GM12878 (cell line): ENCODE results near the gene SIGLEC14. TPM values are rescaled to one million over a fixed set of nuclear protein-coding genes. Genes with fewer than 3 reads are reported as not detected.
A peak's percentile ranks its signal among the peaks of the same experiment; 100 is the strongest.

Experiments
- BCL3 ChIP-seq: IDR thresholded peaks from 2 replicates; pipeline ENCODE4 v1.6.1; 2011; ENCODE audit warnings: borderline replicate concordance, low read depth, mild to moderate bottlenecking, moderate library complexity, low read length; ENCODE audit not compliant: insufficient read depth, poor library complexity, severe bottlenecking
- CHD2 ChIP-seq: IDR thresholded peaks from 2 replicates; pipeline ENCODE4 v1.6.1; 2011; ENCODE audit warnings: low read depth, low read length, improper control_type of control experiment, borderline replicate concordance
- HDGF ChIP-seq: fragments of 450-650 bp; IDR thresholded peaks from 2 replicates; pipeline ENCODE4 v1.6.1; 2016; ENCODE audit warnings: antibody characterized with exemption
- IKZF1 ChIP-seq: fragments of 450-650 bp; conservative IDR thresholded peaks from 2 replicates; pipeline ENCODE4 v1.6.1; 2017; ENCODE audit warnings: antibody characterized with exemption, mild to moderate bottlenecking
- IRF5 ChIP-seq: fragments of 450-650 bp; IDR thresholded peaks from 2 replicates; pipeline ENCODE4 v1.6.1; 2017; ENCODE audit warnings: borderline replicate concordance
- KAT2A ChIP-seq: conservative IDR thresholded peaks from 2 replicates; pipeline ENCODE4 v1.6.1; 2011; ENCODE audit warnings: low read depth, low read length; ENCODE audit not compliant: control insufficient read depth
- MLLT1 ChIP-seq: fragments of 450-650 bp; IDR thresholded peaks from 2 replicates; pipeline ENCODE4 v1.6.1; 2016; ENCODE audit warnings: mild to moderate bottlenecking
- MYB ChIP-seq: fragments of 150-350 bp; IDR thresholded peaks from 2 replicates; pipeline ENCODE4 v1.6.1; 2014; ENCODE audit warnings: mild to moderate bottlenecking, low read depth, low read length, borderline replicate concordance
- NFXL1 ChIP-seq: fragments of 450-650 bp; IDR thresholded peaks from 2 replicates; pipeline ENCODE4 v1.6.1; 2017; ENCODE audit warnings: antibody characterized with exemption, mild to moderate bottlenecking, borderline replicate concordance
- NFYA ChIP-seq: IDR thresholded peaks from 2 replicates; pipeline ENCODE4 v1.6.1; 2011; ENCODE audit warnings: low read depth, mild to moderate bottlenecking, low read length, improper control_type of control experiment, borderline replicate concordance
- RB1 ChIP-seq: fragments of 450-650 bp; formaldehyde crosslinking; IDR thresholded peaks from 2 replicates; pipeline ENCODE4 v1.6.1; 2017; ENCODE audit warnings: mild to moderate bottlenecking, borderline replicate concordance
- RBBP5 ChIP-seq: fragments of 200-600 bp; sonication (generic); conservative IDR thresholded peaks from 2 replicates; pipeline ENCODE4 v1.6.1; 2016
- SKIL ChIP-seq: fragments of 450-650 bp; IDR thresholded peaks from 2 replicates; pipeline ENCODE4 v1.6.1; 2017; ENCODE audit warnings: mild to moderate bottlenecking, low read depth, inconsistent platforms; ENCODE audit not compliant: poor library complexity, severe bottlenecking
- SMAD1 ChIP-seq: fragments of 450-650 bp; IDR thresholded peaks from 2 replicates; pipeline ENCODE4 v1.6.1; 2018; ENCODE audit warnings: mild to moderate bottlenecking, low read depth; ENCODE audit not compliant: partially characterized antibody
- SMARCA5 ChIP-seq: fragments of 450-650 bp; IDR thresholded peaks from 2 replicates; pipeline ENCODE4 v1.6.1; 2017; ENCODE audit warnings: mild to moderate bottlenecking
- SP1 ChIP-seq: IDR thresholded peaks from one replicate; pipeline ENCODE4 v1.6.1; 2011; ENCODE audit warnings: low read depth, low read length
- TARDBP ChIP-seq: IDR thresholded peaks from 2 replicates; pipeline ENCODE4 v1.6.1; 2016; ENCODE audit warnings: borderline replicate concordance
- ZNF207 ChIP-seq: fragments of 450-650 bp; IDR thresholded peaks from 2 replicates; pipeline ENCODE4 v1.6.1; 2014; ENCODE audit warnings: antibody characterized with exemption, mild to moderate bottlenecking, borderline replicate concordance
- ZNF24 ChIP-seq: fragments of 450-650 bp; IDR thresholded peaks from 2 replicates; pipeline ENCODE4 v1.6.1; 2017; ENCODE audit warnings: antibody characterized with exemption, mild to moderate bottlenecking
- ZSCAN29 ChIP-seq: fragments of 450-650 bp; IDR thresholded peaks from 2 replicates; pipeline ENCODE4 v1.6.1; 2017; ENCODE audit warnings: mild to moderate bottlenecking, moderate library complexity
- polyA plus RNA-seq, 11 experiments: library from polyadenylated mRNA; depleted of rRNA in 4 of 11; unstranded in 6 of 11; stranded (reverse) in 5 of 11; fragments of >200 nt; fragmentation: Nextera tagmentation in 4 of 11; fragmentation: Illumina TruSeq in 1 of 11; extraction: Ambion mirVana in 4 of 11; extraction: Trizol in 1 of 11; gene quantifications; 1 replicate in 1 of 11; 2 replicates in 10 of 11; pipeline versions ENCODE4 v1.2.1 to v1.2.3, GENCODE V29; 2011 to 2016; ENCODE audit warnings: inconsistent platforms in 2 of 11, missing spikeins in 2 of 11, low read depth in 1 of 11
- total RNA-seq, 4 experiments: library from RNA; depleted of rRNA in 3 of 4; stranded (reverse); fragments of >200 nt in 3 of 4; fragmentation: Illumina TruSeq in 1 of 4; extraction: Trizol in 1 of 4; gene quantifications; 2 replicates each; pipeline versions ENCODE4 v1.2.1 to v1.2.3, GENCODE V29; 2013 to 2021
- TF ChIP-seq, protein P1 (sequence below): fragments of 450-650 bp; IDR thresholded peaks from 2 replicates; pipeline ENCODE4 v1.6.1; 2017; ENCODE audit warnings: mild to moderate bottlenecking, moderate library complexity

Gene SIGLEC14
- total and polyA plus RNA-seq, 10 of the 15 experiments (the other 5 are each of a cell fraction or from before 2014, with no cell fraction given): 0.57 to 8.4 (median 4.6) TPM

- TF ChIP-seq SKIL: peak; percentile 99
- TF ChIP-seq ZSCAN29: peak; percentile 57; the same call in 1 of the 2 replicates
- TF ChIP-seq RB1: peak; percentile 46; the same call in 1 of the 2 replicates
- peak; percentile 85 for TF ChIP-seq SP1
- peak; percentile 92 for TF ChIP-seq IKZF1
- peak; percentile 5; the same call in 1 of the 2 replicates for TF ChIP-seq ZNF24
- TF ChIP-seq MLLT1: peak; percentile 92
- no peak for TF ChIP-seq HDGF
- 0 out of 2 replicates have a peak, but pooled peaks have one; percentile 20 for TF ChIP-seq IRF5
- no peak for TF ChIP-seq ZNF207
- TF ChIP-seq SMAD1: peak; percentile 61
- TF ChIP-seq TARDBP: peak; percentile 78; the same call in 1 of the 2 replicates
- TF ChIP-seq, protein P1, sequence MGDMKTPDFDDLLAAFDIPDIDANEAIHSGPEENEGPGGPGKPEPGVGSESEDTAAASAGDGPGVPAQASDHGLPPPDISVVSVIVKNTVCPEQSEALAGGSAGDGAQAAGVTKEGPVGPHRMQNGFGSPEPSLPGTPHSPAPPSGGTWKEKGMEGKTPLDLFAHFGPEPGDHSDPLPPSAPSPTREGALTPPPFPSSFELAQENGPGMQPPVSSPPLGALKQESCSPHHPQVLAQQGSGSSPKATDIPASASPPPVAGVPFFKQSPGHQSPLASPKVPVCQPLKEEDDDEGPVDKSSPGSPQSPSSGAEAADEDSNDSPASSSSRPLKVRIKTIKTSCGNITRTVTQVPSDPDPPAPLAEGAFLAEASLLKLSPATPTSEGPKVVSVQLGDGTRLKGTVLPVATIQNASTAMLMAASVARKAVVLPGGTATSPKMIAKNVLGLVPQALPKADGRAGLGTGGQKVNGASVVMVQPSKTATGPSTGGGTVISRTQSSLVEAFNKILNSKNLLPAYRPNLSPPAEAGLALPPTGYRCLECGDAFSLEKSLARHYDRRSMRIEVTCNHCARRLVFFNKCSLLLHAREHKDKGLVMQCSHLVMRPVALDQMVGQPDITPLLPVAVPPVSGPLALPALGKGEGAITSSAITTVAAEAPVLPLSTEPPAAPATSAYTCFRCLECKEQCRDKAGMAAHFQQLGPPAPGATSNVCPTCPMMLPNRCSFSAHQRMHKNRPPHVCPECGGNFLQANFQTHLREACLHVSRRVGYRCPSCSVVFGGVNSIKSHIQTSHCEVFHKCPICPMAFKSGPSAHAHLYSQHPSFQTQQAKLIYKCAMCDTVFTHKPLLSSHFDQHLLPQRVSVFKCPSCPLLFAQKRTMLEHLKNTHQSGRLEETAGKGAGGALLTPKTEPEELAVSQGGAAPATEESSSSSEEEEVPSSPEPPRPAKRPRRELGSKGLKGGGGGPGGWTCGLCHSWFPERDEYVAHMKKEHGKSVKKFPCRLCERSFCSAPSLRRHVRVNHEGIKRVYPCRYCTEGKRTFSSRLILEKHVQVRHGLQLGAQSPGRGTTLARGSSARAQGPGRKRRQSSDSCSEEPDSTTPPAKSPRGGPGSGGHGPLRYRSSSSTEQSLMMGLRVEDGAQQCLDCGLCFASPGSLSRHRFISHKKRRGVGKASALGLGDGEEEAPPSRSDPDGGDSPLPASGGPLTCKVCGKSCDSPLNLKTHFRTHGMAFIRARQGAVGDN: no peak
- TF ChIP-seq KAT2A: no peak
- TF ChIP-seq BCL3: peak; percentile 96
- no peak for TF ChIP-seq NFXL1
- no peak for TF ChIP-seq RBBP5
- no peak for TF ChIP-seq NFYA
- peak; percentile 90 for TF ChIP-seq CHD2
- TF ChIP-seq SMARCA5: no peak
- TF ChIP-seq MYB: 0 out of 2 replicates have a peak, but pooled peaks have one; percentile 61
Measured at GRCh38 chr19:51607077-51607476, 39.5 kb downstream of the SIGLEC14 start (continued).
